GM12873 (cell line): ENCODE measurements around the gene MAP2K5.

Experiments used
- CTCF ChIP-seq: IDR thresholded peaks from 2 replicates; pipeline ENCODE4 v1.5.1; 2012; ENCODE audit warnings: low read depth, mild to moderate bottlenecking, moderate library complexity, low read length, control low read depth; ENCODE audit not compliant: insufficient read depth; ENCODE audit errors: missing control alignments

Gene MAP2K5

GRCh38 chr15:67738056-67738455, 195.6 kb downstream of the MAP2K5 start:
- no peak for TF ChIP-seq CTCF

GRCh38 chr15:67740405-67740804, 197.9 kb downstream of the MAP2K5 start:
- no peak for TF ChIP-seq CTCF

- TF ChIP-seq CTCF, result no peak
Measured at GRCh38 chr15:67741308-67741707, 198.8 kb downstream of the MAP2K5 start.

GRCh38 chr15:67743558-67743957, 201.1 kb downstream of the MAP2K5 start:
- TF ChIP-seq CTCF, result no peak

GRCh38 chr15:67744331-67745072, 202.0 kb downstream of the MAP2K5 start:
- no peak for TF ChIP-seq CTCF

GRCh38 chr15:67745073-67746006, 202.8 kb downstream of the MAP2K5 start:
- no peak for TF ChIP-seq CTCF

- TF ChIP-seq CTCF, result no peak
Measured at GRCh38 chr15:67746022-67746421, 203.5 kb downstream of the MAP2K5 start.
